Mesothelial cell of epicardium (in vitro differentiated cells): ENCODE measurements around the gene TBX2. TPM values are rescaled to one million over a fixed set of nuclear protein-coding genes. Genes with fewer than 3 reads are reported as not detected.

ENCODE experiments used
- DNase-seq, 2 experiments: peaks; one replicate each; pipeline ENCODE4 v3.0.0; 2021; ENCODE audit warnings: low spot score in 2 of 2; ENCODE audit not compliant: unreplicated experiment in 2 of 2
- H3K27ac Mint-ChIP-seq: 2 replicates; pipeline ENCODE4 v1.8.0; 2021; ENCODE audit warnings: mixed read lengths
- H3K27me3 Mint-ChIP-seq: 2 replicates; pipeline ENCODE4 v1.8.0; 2021; ENCODE audit warnings: low read depth, mixed read lengths
- H3K36me3 Mint-ChIP-seq: 2 replicates; pipeline ENCODE4 v1.8.0; 2021; ENCODE audit warnings: mixed read lengths
- H3K4me1 Mint-ChIP-seq: 2 replicates; pipeline ENCODE4 v1.8.0; 2021; ENCODE audit warnings: mixed read lengths
- H3K4me3 Mint-ChIP-seq: 2 replicates; pipeline ENCODE4 v1.8.0; 2021; ENCODE audit warnings: mild to moderate bottlenecking, moderate library complexity, mixed read lengths
- H3K9me3 Mint-ChIP-seq: 2 replicates; pipeline ENCODE4 v1.8.0; 2021; ENCODE audit warnings: mixed read lengths
- total RNA-seq: library from RNA; stranded (reverse); gene quantifications from 3 replicates; pipeline ENCODE4 v1.2.1, GENCODE V29; 2021
- TF ChIP-seq, protein P1 (sequence below): fragments of 200-600 bp; sonication (generic); IDR thresholded peaks from one replicate; pipeline ENCODE4 v1.5.0; 2021; ENCODE audit warnings: antibody characterized with exemption; ENCODE audit not compliant: unreplicated experiment

Gene TBX2
- total RNA-seq, 1 donor from 2014 or later: 176 TPM

DNA sequence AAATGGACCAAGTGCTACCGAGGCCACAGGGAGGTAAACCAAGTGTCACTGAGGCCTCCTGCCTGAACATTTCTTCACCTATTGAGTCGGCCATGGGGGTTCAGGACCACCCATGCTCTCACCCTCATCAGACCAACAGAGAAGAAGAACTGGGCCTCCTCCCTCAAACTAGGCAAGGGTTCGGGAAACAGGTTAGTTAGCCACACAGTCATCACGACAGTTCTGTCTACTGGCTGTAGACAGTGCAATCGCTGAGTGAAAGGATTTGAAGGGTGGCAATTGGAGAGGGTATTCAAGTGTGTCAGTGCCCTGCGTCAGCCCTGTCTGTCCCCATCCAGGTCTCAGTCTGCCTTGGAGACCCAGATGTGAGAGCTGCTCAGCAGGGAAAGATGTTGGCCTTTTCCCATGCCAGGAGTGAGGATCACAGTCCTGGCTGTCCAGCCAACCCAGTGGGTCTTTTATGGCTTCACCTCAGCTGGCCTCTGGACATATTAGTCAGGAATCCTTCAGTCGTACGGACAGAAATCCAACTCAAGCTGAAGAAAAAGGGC lies 19.9 kb downstream of the TBX2 start:
- H3K27ac Mint-ChIP-seq: no peak overlapping the region
- TF ChIP-seq, protein P1, sequence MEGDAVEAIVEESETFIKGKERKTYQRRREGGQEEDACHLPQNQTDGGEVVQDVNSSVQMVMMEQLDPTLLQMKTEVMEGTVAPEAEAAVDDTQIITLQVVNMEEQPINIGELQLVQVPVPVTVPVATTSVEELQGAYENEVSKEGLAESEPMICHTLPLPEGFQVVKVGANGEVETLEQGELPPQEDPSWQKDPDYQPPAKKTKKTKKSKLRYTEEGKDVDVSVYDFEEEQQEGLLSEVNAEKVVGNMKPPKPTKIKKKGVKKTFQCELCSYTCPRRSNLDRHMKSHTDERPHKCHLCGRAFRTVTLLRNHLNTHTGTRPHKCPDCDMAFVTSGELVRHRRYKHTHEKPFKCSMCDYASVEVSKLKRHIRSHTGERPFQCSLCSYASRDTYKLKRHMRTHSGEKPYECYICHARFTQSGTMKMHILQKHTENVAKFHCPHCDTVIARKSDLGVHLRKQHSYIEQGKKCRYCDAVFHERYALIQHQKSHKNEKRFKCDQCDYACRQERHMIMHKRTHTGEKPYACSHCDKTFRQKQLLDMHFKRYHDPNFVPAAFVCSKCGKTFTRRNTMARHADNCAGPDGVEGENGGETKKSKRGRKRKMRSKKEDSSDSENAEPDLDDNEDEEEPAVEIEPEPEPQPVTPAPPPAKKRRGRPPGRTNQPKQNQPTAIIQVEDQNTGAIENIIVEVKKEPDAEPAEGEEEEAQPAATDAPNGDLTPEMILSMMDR: no peak
- DNase-seq: peak in 1 of 2 experiments; percentile 14
- H3K27me3 Mint-ChIP-seq: peaks cover 23% of the 10 kb centered on the region
- H3K9me3 Mint-ChIP-seq: no peaks in the 10 kb centered on the region
- no peaks in the 10 kb centered on the region for H3K36me3 Mint-ChIP-seq
- H3K4me3 Mint-ChIP-seq: no peak overlapping the region
- peaks cover 17% of the 10 kb centered on the region for H3K4me1 Mint-ChIP-seq

DNA sequence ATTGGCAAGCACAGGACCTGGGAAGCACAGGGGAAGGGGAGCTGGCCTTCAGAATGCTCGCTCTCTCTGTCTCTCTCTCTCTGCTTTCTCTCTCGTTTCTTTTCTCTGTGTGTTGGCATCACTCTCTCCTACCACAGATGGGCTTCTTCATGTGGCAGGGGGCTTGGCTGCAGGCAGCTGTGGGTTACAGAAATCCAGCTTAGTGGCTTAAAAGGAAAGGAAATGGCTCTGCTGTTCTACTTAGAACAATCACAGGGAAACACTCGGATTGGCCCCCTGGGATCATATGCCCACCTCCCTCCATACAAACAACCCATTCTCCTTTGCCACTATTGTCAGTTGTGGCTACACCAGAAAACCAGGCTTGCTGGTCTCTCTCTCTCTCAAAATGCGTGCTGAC lies 20.4 kb downstream of the TBX2 start:
- Mint-ChIP-seq H3K4me3 (no peak overlapping the region), H3K27ac (peak overlapping the region; percentile 56), H3K9me3 (no peaks in the 10 kb centered on the region), H3K36me3 (no peaks in the 10 kb centered on the region), H3K27me3 (peaks cover 23% of the 10 kb centered on the region), H3K4me1 (peaks cover 14% of the 10 kb centered on the region)
- DNase-seq: peak in 1 of 2 experiments; percentile 26
- TF ChIP-seq, protein P1: no peak

DNA sequence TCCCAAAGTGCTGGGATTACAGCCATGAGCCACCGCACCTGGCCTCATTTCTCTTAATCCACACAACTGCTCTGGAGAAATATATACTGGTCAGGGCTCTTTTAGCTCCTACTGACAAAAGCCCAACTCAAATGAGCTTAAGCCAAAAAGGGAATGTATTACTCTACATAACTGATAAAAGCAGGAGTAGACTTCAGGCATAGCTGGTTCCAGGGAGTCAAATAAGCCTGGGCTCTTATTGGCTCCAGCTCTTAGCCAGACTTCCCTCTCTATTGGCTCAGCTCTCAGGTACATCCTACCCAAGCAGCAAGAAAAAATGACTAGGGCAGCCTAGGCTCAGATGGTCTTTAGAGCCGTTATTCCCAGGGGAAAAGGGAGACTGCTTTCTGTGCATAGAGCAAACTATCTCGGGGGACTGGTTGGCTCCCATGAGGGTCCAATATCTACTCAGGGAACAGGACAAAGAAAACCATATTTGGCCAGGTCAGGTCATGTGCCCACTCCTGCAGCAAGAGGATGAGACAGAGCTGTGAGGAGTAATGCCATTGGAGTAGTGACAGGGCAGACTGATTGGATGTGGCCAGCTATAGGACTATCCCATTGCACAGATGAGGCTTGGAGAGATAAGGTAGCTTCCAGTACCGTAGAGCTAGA lies 21.2 kb downstream of the TBX2 start:
- H3K36me3 Mint-ChIP-seq: no peaks in the 10 kb centered on the region
- no peaks in the 10 kb centered on the region for H3K9me3 Mint-ChIP-seq
- H3K27ac Mint-ChIP-seq: no peak overlapping the region
- DNase-seq: no peak
- no peak overlapping the region for H3K4me3 Mint-ChIP-seq
- H3K27me3 Mint-ChIP-seq: peaks cover 23% of the 10 kb centered on the region
- peaks cover 10% of the 10 kb centered on the region for H3K4me1 Mint-ChIP-seq
- TF ChIP-seq, protein P1: no peak

DNA sequence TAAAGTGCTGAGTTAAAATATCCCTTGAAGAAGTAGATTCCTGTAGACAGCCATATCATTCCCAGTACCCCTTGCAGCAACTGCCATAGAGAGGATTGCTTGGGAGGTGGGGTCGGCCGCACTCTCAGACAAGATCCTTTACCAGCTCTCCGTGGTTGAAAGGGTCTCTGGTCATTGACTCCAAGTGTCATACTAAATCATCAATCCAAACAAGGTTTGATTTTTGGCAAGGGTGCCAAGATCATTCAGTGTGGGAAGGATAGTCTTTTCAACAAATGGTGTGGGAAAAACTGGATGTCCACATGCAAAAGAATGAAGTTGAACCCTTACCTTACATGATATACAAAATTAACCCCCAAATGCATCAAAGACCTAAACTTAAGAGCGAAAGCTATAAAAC lies 21.8 kb downstream of the TBX2 start:
- H3K9me3 Mint-ChIP-seq: no peaks in the 10 kb centered on the region
- TF ChIP-seq, protein P1: no peak
- no peaks in the 10 kb centered on the region for H3K36me3 Mint-ChIP-seq
- no peak overlapping the region for H3K27ac Mint-ChIP-seq
- peaks cover 4% of the 10 kb centered on the region for H3K4me1 Mint-ChIP-seq
- no peak overlapping the region for H3K4me3 Mint-ChIP-seq
- no peak for DNase-seq
- peaks cover 23% of the 10 kb centered on the region for H3K27me3 Mint-ChIP-seq

DNA sequence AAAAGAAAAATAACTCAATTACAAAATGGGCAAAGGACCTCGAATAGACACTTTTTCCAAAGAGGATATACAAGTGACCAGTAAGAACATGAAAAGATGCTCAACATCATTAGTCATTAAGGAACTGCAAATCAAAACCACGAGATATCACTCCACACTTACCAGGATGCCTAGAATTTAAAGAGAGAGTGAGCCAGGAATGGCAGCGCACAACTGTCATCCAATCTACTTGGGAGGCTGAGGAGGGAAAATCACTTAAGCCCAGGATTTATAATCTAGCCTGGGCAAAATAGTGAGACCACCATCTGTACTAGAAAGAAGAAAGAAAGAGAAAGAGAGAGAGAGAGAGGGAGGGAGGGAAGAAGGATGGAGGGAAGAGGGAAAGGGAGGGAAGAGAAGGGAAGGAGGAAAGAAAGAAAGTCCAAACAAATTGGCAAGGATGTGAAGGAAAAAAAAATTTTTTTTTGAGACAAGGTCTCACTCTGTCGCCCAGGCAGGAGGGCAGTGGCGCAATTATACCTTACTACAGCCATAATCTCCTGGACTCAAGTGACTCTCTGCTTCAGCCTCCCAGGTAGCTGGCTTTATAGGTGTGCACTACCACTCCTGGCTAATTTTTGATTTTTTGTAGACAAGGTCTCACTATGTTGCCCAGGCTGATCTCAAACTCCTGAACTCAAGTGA lies 22.6 kb downstream of the TBX2 start:
- TF ChIP-seq, protein P1: no peak
- Mint-ChIP-seq H3K9me3 (no peaks in the 10 kb centered on the region), H3K27ac (no peak overlapping the region), H3K4me3 (no peak overlapping the region), H3K36me3 (no peaks in the 10 kb centered on the region), H3K27me3 (peaks cover 23% of the 10 kb centered on the region), H3K4me1 (no peaks in the 10 kb centered on the region)
- no peak for DNase-seq
